Upper lobe of left lung (tissue), 6 donors: ENCODE results near the gene YJEFN3. TPM values are rescaled to one million over a fixed set of nuclear protein-coding genes. Genes with fewer than 3 reads are reported as not detected.

Source experiments
- ATAC-seq, 2 donors: fragments of 200-7000 bp; cut with Tn5 transposase; one replicate each; pipeline ENCODE4 v1.9.1; 2022; ENCODE audit warnings: mild to moderate bottlenecking in 2 of 2, moderate library complexity in 2 of 2; ENCODE audit not compliant: low FRiP score in 2 of 2
- DNase-seq, 2 donors: peaks; one replicate each; pipeline ENCODE4 v3.0.0-alpha.2; 2019 to 2020
- H3K27ac ChIP-seq, 4 donors: fragments of 200-600 bp; sonication (generic); one replicate each; pipeline ENCODE4 v1.5.1; 2016 to 2019
- H3K27me3 ChIP-seq, 4 donors: fragments of 200-600 bp; sonication (generic); one replicate each; pipeline ENCODE4 v1.5.1; 2017 to 2019
- H3K36me3 ChIP-seq, 4 donors: fragments of 200-600 bp; sonication (generic); one replicate each; pipeline ENCODE4 v1.5.1; 2016 to 2019
- H3K4me1 ChIP-seq, 4 donors: fragments of 200-600 bp; sonication (generic); one replicate each; pipeline ENCODE4 v1.5.1; 2018 to 2019
- H3K4me3 ChIP-seq, 4 donors: fragments of 200-600 bp; sonication (generic); one replicate each; pipeline ENCODE4 v1.5.1; 2017 to 2019; ENCODE audit warnings: mild to moderate bottlenecking in 2 of 4, moderate library complexity in 1 of 4
- H3K9me3 ChIP-seq, 4 donors: fragments of 200-600 bp; sonication (generic); one replicate each; pipeline ENCODE4 v1.5.1; 2018 to 2019
- EP300 ChIP-seq, 4 donors: sonication (generic); formaldehyde crosslinking; IDR thresholded peaks; one replicate each; pipeline ENCODE4 v1.5.1; 2017; ENCODE audit warnings: antibody characterized with exemption in 4 of 4, control low read depth in 2 of 4
- POLR2A ChIP-seq, 4 donors: fragments of 450-650 bp; IDR thresholded peaks; one replicate each; pipeline ENCODE4 v1.5.1; 2016 to 2017; ENCODE audit warnings: antibody characterized with exemption in 4 of 4, mild to moderate bottlenecking in 2 of 4
- POLR2AphosphoS5 ChIP-seq, 2 donors: sonication (generic); formaldehyde crosslinking; IDR thresholded peaks; one replicate each; pipeline ENCODE4 v1.5.1; 2017; ENCODE audit warnings: antibody characterized with exemption in 2 of 2
- WGBS, 2 donors: methylation state at CpG; one replicate each; pipeline ENCODE4 v1.1.5; 2017 to 2018; 5-methylcytosine and 5-hydroxymethylcytosine counted together
- total RNA-seq, 6 donors: library from RNA; depleted of rRNA in 4 of 6; stranded (reverse); fragments of >200 nt in 4 of 6; gene quantifications; one replicate each; pipeline versions ENCODE4 v1.1.0 to v1.2.1, GENCODE V29; 2016 to 2021
- TF ChIP-seq, protein P1 (sequence below), 6 experiments: fragments of 450-650 bp in 4 of 6; fragments of 200-600 bp in 2 of 6; sonication (generic) in 2 of 6; IDR thresholded peaks; one replicate each; pipeline ENCODE4 v1.5.1; 2016 to 2019; ENCODE audit warnings: antibody characterized with exemption in 6 of 6
- donor health status: DM: no; HTN: no; CAD: no; lungs with moderate emphysema.
- donor health status: DM: no; HTN: yes; CAD: no; lungs with severe emphysema.

YJEFN3 gene
- total RNA-seq, 6 donors from 2014 or later = 0.61 to 7.3 (median 4.8) TPM

DNA sequence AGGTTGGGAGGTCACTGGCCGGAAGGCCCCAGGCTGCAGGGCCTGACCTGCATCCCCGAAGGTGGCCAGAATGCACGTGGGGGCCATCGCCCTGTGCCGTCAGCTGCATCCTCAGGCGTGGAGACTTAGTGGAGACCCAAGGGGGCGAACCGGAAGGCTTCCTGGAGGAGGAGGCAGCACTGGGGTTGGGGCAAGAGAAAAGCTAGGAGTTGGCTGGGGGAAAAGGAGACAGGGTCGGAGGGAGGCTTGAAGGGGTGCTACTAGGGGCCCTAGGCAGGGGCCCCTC is 1.4 kb upstream of the YJEFN3 start:
- 96 to 97% methylated on average over 7 to 9 of the region's 9 CpGs for WGBS, 2 donors
- peaks cover 3 to 40% (median 38%) of the 10 kb centered on the region in 4 donors for H3K36me3 ChIP-seq
- H3K4me1 ChIP-seq = peaks cover 0 to 12% (median 4%) of the 10 kb centered on the region in 4 donors
- H3K4me3 ChIP-seq = no peak overlapping the region
- no peaks in the 10 kb centered on the region for H3K9me3 ChIP-seq
- H3K27me3 ChIP-seq = no peaks in the 10 kb centered on the region
- no peak for ATAC-seq
- no peak for TF ChIP-seq POLR2AphosphoS5 (IDR thresholded peaks at IDR 0.05)
- DNase-seq = no peak
- H3K27ac ChIP-seq = no peak overlapping the region

DNA sequence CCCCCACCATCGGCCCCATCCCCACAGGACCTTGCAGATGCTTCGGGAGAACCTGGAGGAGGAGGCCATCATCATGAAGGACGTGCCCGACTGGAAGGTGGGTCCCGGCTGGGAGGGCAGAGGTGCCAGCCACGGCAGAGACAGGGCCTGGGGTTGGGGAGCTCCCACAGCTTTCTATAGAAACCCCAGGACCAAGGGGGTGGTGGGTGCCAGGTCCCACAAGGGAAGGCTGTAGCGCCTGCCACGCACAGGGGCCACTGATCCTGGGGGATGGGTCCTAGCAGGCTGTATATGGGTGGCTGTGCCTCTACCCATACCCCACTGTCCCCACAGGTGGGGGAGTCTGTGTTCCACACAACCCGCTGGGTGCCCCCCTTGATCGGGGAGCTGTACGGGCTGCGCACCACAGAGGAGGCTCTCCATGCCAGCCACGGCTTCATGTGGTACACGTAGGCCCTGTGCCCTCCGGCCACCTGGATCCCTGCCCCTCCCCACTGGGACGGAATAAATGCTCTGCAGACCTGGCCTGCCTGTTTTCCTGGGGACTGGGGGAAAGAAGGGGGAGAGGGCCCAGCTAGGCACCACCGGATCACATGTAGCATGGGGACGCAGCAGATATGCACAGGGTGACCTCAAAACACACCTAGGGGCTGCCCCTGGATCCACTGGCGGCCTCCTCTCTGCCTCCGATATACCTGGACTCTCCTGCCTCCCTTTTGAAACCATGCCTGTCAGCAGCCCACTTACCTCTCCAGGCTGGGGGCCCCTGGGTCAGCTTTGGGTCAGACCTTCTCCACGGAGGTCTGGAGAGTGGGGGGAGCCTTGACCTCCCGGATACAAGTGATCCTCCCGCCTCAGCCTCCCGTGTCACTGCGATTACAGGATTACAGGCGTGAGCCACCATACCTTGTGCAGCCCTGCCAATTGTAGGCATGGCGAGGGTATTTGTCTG is 761 bp upstream of the YJEFN3 start:
- peak in 1 of 2 donors; percentile 52 for DNase-seq
- Histone ChIP-seq H3K4me1 (peaks cover 0 to 18% (median 6%) of the 10 kb centered on the region in 4 donors), H3K9me3 (no peaks in the 10 kb centered on the region), H3K27ac (no peak overlapping the region), H3K36me3 (peaks cover 3 to 40% (median 38%) of the 10 kb centered on the region in 4 donors), H3K27me3 (no peaks in the 10 kb centered on the region), H3K4me3 (no peak overlapping the region)
- no peak for ATAC-seq
- TF ChIP-seq EP300 (IDR thresholded peaks at IDR 0.05) (no peak), POLR2A (IDR thresholded peaks at IDR 0.05) (no peak), POLR2AphosphoS5 (IDR thresholded peaks at IDR 0.05) (no peak)
- TF ChIP-seq, protein P1, sequence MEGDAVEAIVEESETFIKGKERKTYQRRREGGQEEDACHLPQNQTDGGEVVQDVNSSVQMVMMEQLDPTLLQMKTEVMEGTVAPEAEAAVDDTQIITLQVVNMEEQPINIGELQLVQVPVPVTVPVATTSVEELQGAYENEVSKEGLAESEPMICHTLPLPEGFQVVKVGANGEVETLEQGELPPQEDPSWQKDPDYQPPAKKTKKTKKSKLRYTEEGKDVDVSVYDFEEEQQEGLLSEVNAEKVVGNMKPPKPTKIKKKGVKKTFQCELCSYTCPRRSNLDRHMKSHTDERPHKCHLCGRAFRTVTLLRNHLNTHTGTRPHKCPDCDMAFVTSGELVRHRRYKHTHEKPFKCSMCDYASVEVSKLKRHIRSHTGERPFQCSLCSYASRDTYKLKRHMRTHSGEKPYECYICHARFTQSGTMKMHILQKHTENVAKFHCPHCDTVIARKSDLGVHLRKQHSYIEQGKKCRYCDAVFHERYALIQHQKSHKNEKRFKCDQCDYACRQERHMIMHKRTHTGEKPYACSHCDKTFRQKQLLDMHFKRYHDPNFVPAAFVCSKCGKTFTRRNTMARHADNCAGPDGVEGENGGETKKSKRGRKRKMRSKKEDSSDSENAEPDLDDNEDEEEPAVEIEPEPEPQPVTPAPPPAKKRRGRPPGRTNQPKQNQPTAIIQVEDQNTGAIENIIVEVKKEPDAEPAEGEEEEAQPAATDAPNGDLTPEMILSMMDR (IDR thresholded peaks at IDR 0.05) = no peak
- 92 to 98% methylated on average over 15 to 26 of the region's 27 CpGs for WGBS, 2 donors

DNA sequence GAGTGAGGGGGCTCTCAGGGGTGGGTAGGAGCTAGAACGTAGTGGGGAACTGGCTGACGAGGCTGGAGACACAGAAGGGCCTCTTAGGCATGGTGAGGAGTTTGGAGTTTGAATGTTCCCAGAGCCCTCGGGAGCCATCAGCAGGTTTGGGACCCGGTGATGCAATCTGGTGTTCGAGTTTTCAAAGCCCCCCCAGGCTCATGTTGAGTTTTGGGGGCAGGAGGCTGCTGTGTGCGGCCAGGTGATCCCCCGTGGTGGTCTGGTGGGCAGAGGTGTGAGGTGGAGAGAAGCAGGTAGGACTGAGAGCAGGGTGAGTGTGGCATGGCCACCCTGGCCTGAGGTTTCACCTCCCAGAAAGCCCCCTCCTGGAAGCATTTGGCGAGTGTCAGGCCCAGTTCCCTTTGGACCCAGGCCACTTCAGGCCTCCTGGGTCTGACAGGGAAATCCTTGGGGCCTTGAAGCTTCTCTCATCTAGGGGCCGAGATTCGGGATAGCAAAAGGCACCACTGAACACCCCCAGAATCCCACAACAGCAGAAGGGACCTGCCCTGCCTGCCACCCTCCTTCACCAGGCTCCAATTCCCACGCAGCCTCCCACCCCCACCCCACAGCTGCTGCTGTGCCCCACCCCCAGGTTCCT is 1.2 kb downstream of the YJEFN3 start:
- Histone ChIP-seq H3K4me3 (no peak overlapping the region), H3K9me3 (no peaks in the 10 kb centered on the region), H3K27ac (no peak overlapping the region), H3K27me3 (no peaks in the 10 kb centered on the region), H3K4me1 (peaks cover 0 to 18% (median 6%) of the 10 kb centered on the region in 4 donors), H3K36me3 (peaks cover 3 to 36% (median 34%) of the 10 kb centered on the region in 4 donors)
- TF ChIP-seq POLR2A (IDR thresholded peaks at IDR 0.05) (no peak), POLR2AphosphoS5 (IDR thresholded peaks at IDR 0.05) (no peak), EP300 (IDR thresholded peaks at IDR 0.05) (no peak)
- TF ChIP-seq, protein P1 (IDR thresholded peaks at IDR 0.05) = no peak
- no peak for ATAC-seq
- peak in 1 of 2 donors; percentile 17 for DNase-seq
- WGBS, 2 donors = 75 to 84% methylated on average over 10 to 11 of the region's 11 CpGs

DNA sequence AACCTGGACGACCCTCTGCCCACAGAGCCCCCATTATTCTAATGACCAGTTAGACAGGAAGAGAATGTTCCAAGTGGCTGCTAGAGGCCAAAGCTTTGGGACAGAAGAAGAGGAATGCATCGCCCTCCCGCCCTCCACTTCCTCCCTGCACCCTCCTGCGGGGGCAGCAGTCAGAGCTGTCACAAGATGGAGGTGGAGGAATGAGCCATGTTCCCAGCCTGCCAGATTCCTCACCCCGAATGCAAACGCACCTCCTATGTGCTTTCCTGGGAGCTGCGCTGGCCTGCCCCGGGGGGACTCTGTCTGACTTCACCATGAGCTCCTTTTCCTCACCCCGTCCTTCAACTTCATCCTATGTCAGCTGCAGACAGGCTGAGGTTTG is 1.7 kb downstream of the YJEFN3 start:
- 63 to 67% methylated on average over 5 to 9 of the region's 9 CpGs for WGBS, 2 donors
- TF ChIP-seq, protein P1 (IDR thresholded peaks at IDR 0.05) = no peak
- TF ChIP-seq EP300 (IDR thresholded peaks at IDR 0.05) (no peak), POLR2A (IDR thresholded peaks at IDR 0.05) (no peak), POLR2AphosphoS5 (IDR thresholded peaks at IDR 0.05) (no peak)
- Histone ChIP-seq H3K9me3 (no peaks in the 10 kb centered on the region), H3K27ac (no peak overlapping the region), H3K36me3 (peaks cover 3 to 36% (median 34%) of the 10 kb centered on the region in 4 donors), H3K4me3 (no peak overlapping the region), H3K27me3 (no peaks in the 10 kb centered on the region), H3K4me1 (peaks cover 0 to 18% (median 6%) of the 10 kb centered on the region in 4 donors)
- DNase-seq (peak in 1 of 2 donors; percentile 10), ATAC-seq (no peak)

DNA sequence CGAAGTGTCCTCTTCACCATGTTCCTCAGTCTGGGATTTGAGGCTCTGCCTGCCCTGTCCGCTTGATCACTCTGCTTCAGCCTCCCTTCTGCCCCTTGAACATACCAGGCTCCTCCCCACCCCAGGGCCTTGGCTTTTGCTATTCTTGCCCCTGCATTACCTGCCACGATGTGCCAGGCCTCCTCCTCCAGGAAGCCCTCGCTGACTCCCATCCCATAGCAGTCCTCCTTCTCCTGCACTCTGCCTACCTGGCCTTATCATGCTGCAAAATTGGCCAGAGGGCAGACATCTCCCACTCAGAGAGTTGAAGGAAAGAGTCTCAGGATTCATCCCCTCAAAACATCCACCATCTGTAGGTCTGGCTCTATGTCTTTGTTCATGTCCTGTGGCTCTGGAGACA is 2.2 kb downstream of the YJEFN3 start:
- no peaks in the 10 kb centered on the region for H3K9me3 ChIP-seq
- no peak overlapping the region for H3K4me3 ChIP-seq
- H3K27me3 ChIP-seq = no peaks in the 10 kb centered on the region
- H3K27ac ChIP-seq = no peak overlapping the region
- H3K36me3 ChIP-seq = peaks cover 3 to 35% (median 32%) of the 10 kb centered on the region in 4 donors
- ATAC-seq (no peak), DNase-seq (no peak)
- peaks cover 0 to 18% (median 6%) of the 10 kb centered on the region in 4 donors for H3K4me1 ChIP-seq
- 85 to 90% methylated on average over 4 of the region's 4 CpGs for WGBS, 2 donors
- TF ChIP-seq POLR2AphosphoS5 (IDR thresholded peaks at IDR 0.05) (no peak), POLR2A (IDR thresholded peaks at IDR 0.05) (no peak), EP300 (IDR thresholded peaks at IDR 0.05) (no peak)
- TF ChIP-seq, protein P1 (IDR thresholded peaks at IDR 0.05) = no peak
